ENCODE measurements around the gene HIBADH.
"Not testable (repeated sequence)": the region's sequence is repeated elsewhere in the genome, so short reads cannot be mapped to it uniquely, and the experiment has no call there.

HIBADH gene

GRCh38 chr7:27600247-27600646 lies 62.4 kb downstream of the HIBADH start:
- no peak for DNase-seq (ENCODE audit: low read depth)

- no peak for DNase-seq (ENCODE audit: low read depth)
Observed at GRCh38 chr7:27595009-27595408, 67.7 kb downstream of the HIBADH start.

DNA sequence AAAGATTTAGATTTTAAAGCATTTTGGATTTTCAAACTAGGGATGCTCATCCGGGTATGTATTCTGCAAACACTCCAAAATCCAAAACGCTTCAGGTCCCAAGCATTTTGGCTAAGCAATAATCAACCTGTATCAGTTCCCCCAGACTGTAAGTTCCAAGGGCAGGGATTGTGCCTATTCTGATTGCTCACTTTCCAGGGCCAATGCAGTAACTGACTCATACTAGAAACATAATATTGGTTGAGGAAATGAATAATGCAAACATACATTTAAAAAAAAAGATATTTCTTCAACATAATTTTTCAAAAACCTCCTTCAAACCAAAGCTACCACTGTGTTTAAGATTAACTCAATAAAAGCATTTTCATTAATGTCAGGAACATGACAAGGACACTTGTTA lies 69.5 kb downstream of the HIBADH start:
- no peak for DNase-seq (ENCODE audit: low read depth)

DNA sequence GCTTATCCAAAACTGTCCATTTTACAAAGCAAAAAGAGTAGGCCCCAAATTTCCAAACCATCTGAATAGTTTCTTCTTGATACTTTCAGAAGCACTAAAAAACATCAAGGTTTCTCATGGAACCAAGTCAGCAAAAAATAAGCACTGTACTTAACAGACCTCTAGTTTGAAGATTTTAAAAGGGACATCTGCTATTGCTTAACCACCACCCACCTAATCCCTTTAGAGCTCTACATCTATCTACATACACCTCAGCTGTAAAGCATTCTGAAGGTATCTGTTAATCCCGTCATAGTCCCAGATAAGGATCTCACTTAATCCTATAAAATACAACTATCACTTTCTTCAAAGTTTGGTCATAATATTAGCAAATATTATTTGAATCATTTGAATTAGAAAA lies 72.3 kb downstream of the HIBADH start:
- DNase-seq (ENCODE audit: low read depth), result no peak

DNA sequence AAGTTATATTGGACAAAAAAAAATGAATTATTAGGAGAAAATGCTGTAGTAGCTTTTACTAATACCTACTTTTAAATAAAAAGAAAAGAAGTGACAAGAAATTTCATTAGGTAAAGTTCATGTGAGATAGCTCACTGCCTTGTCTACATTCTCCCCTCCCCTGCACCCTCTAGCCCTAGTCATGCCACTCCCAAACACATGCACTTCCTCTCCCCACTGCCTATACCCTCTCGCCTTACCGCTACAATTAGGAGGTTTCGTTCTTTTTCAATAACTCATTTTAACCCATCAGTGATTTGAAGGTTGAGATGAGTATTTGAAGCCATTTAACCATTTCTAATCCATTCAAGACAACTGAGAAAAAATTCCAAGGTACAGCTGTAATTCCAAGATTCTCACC lies 75.3 kb downstream of the HIBADH start:
- no peak for DNase-seq (ENCODE audit: low read depth)

GRCh38 chr7:27586825-27587224 lies 75.9 kb downstream of the HIBADH start:
- DNase-seq (ENCODE audit: low read depth), result no peak

- DNase-seq (ENCODE audit: low read depth), result no peak
Observed at GRCh38 chr7:27585781-27586447, 76.8 kb downstream of the HIBADH start.

DNA sequence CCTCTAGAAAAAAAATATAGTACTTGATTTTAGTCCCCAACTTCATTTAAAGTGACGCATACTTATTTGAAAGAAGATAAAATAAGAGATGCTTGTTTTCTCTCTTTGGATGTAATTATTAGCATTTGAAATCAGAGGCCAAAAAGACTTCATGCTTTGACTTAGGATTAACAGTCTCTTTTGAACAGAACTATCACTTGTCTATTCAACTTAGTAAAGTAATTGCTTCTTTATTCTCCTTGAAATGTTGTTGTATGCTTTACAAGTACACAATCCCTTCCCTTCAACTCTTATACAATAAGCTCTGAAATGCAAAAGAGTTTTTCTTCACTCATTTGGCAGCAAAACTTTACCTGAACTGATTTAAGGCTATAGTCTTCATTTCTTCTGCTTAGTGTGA lies 80.8 kb downstream of the HIBADH start:
- no peak for DNase-seq (ENCODE audit: low read depth)

DNA sequence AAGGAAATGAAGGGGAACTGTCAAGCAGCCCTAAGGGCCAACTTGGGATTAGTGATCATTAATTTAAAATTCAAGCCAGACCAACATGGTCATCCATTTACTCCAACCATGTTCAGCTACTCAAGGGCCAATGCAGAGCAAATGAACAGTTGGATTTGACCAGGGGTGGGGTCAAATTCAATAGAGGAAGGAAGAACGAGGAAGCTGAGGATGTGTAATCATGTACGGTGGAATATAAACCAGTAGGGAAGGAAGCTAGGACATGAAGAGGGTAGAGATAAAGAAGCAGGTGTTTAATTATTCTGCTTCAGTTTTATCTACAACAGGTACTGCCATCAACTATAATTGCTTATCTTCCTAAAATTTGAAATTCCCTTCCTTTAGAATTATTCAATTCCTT lies 81.6 kb downstream of the HIBADH start:
- no peak for DNase-seq (ENCODE audit: low read depth)

DNA sequence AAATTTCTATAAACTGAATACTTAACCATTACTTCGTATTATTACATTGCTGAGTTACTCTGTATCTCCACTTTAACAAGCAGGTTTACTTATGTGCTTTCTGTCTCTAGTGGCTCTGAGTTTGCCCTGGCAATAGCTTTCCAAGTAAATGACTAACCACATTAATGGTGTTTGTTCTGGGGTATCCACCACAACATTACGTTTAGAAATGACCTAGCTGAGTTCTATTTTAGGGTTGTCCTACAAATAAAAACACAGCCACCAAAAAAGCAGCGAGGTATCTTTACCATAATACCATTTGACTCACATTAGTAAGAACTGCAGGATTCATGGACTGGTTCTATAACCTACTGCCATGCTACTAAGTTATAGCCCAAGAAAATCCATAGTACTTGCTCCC lies 83.1 kb downstream of the HIBADH start:
- DNase-seq (ENCODE audit: low read depth), result no peak

DNA sequence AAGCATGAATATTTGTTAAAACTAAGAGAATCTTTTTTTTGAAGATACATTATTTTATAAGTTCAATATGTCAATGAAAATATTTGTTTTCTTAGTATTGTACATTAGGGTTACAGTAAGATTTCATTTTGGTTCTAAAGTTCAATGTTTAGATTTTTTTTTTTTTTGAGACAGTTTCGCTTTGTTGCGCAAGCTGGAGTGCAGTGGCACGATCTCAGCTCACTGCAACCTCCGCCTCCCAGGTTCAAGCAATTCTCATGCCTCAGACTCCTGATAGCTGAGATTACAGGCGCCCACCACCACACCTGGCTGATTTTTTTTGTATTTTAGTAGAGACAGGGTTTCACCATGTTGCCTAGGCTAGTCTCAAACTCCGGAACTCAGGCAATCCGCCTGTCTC lies 84.5 kb downstream of the HIBADH start:
- DNase-seq (ENCODE audit: low read depth), result not testable (repeated sequence)

DNA sequence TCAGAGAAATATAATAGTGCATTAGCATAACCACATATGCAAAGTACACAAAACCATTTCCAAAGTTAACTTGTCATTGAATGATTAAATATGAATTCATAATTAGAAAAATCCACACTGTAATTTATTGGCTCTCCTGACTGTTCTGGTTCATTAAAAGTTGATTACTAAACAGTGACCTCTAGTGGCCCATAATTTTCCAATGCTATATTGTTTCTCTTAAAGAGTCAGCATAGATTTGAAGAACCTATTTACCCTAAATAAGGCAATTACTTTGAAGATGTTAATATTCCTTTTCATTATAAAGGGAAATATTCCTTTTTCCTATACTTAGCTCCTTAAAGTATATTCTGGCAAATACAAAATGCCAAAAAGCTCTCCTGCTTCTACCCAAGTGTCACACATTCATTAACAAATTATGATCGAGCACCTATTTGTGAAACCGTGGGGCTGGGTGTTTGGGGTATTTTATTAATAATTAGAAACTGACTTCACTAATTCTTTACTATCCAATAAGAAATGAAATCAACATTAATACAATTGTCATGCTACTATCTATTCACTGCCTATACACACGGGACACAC lies 86.2 kb downstream of the HIBADH start:
- no peak for DNase-seq (ENCODE audit: low read depth)

- DNase-seq (ENCODE audit: low read depth), result no peak
Observed at GRCh38 chr7:27575613-27576012, 87.1 kb downstream of the HIBADH start.

DNA sequence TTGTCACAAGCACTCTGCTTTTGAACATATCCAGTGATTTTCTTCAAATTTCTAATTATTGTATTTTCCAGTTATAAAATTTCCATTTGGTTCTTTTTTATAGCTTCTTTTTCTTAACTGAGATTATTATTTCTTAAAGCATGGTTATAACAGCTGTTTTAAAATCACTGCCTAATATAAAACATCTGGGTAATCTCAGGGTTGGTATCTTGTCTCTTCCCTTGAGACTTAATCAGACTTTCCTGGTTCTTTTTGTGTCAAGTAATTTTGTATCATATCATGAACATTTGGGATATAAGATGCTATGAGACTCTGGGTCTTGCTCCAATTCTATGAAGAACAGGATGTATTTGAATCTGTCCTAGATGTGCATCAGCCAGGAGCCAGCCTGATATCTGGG lies 93.6 kb downstream of the HIBADH start:
- no peak for DNase-seq (ENCODE audit: low read depth)

DNA sequence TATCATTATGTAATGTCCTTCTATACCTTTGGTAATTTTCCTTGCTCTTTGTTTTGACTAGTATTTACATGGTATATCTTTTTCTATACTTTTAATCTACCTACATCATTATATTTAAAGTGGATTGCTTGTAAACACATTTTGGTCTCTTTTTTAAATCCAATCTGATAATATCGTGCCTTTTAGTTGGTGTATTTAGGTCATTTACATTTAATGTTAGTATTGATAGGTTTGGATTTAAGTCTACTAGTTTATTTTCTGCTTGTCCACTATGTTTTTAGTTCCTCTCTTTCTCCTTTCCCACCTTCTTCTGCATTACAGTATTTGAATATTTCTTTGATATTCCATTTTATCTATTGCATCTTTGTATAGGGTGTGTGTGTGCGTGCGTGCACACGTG lies 95.4 kb downstream of the HIBADH start:
- no peak for DNase-seq (ENCODE audit: low read depth)

- no peak for DNase-seq (ENCODE audit: low read depth)
Observed at GRCh38 chr7:27564881-27565482, 97.7 kb downstream of the HIBADH start.

DNA sequence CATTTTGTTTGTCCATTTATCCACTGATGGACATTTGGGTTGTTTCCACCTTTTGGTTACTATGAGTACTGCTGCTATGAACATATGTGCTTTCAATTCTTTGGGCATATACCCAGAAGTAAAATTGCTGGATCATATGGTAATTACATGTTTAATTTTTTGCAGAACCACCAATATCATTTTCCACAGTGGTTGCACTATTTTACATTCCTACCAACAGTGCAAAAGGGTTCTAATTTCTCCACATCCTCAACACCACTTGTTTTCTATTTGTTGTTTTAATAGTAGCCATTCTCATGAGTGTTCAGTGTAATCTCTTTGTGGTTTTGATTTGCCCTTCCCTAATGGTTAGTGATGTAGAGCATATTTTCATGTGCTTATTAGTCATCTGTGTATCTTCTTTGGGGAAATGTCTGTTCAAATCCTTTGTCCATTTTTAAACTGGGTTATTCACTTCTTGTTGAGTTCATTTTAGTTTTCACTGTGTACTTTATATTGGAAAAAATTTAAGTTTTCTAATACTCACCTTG lies 101.9 kb downstream of the HIBADH start:
- DNase-seq (ENCODE audit: low read depth), result no peak

DNA sequence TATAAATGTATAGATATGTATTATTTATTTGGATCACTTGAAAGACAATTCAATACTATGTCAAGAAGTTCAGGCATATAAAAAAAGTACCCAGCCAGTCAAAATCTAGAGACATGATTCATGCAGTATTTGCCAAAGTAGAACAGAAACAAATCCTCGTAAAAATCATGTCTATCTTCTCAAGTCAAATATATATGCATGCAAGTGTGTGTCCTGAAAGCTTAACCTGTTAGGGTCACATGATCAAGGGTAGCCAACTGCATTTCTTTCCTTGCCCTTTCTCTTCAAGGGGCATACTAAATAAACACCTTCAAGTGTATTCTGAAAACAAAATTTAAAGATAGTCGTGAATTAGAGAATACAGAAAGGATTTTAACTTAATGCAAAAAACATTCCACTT lies 107.0 kb downstream of the HIBADH start:
- DNase-seq (ENCODE audit: low read depth), result no peak

- no peak for DNase-seq (ENCODE audit: low read depth)
Observed at GRCh38 chr7:27554826-27555225, 107.9 kb downstream of the HIBADH start.

DNA sequence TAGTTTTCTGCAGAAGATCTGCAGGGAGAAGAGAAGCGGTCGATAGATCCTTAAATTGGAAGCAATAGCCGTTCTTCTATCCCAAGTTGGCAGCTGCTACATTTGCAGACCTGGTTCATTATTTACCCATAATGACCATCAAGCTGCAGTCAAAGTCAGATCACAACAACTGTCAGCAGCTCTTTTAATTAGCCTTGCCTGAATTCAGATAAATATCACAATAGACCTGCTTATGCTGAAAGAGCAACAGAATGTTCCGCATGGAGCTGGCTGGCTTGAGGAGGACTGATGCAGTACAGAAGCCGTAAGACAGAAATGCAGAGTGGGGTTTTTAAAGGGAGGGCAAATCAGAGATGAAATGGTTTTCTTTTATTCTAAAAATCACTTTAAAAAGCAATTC lies 109.4 kb downstream of the HIBADH start:
- no peak for DNase-seq (ENCODE audit: low read depth)

- DNase-seq (ENCODE audit: low read depth), result no peak
Observed at GRCh38 chr7:27551803-27552400, 110.8 kb downstream of the HIBADH start.

- DNase-seq (ENCODE audit: low read depth), result no peak
Observed at GRCh38 chr7:27549606-27550005, 113.1 kb downstream of the HIBADH start.

DNA sequence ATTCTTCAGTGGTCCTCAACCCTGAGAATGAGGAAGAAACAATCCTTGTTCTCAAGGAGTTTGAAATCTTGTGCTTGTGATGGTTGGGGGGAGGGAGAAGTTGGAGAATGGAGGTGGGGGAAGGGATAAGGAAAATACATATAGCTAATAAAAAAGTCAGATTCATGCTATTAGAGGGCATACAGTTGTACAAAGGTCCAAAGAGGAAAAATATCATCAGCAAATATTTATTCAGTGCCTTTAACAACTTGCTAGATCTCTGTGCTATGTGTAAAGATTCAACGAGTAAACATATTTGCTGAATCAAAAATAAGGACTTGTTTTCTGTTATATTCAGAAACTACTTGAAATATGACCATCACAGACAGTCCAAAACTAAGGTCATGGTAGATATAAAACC lies 114.4 kb downstream of the HIBADH start:
- no peak for DNase-seq (ENCODE audit: low read depth)

All from activated T-cell treated with anti-CD3 and anti-CD28 coated beads for 24 hours (primary cell).